K562 (cell line): Measurements from ENCODE around the gene CHD5. TPM values are rescaled to one million over a fixed set of nuclear protein-coding genes. Genes with fewer than 3 reads are reported as not detected.

Experiments used
- ATAC-seq: fragments of 200-7000 bp; cut with Tn5 transposase; 3 replicates; pipeline ENCODE4 v1.9.1; 2020; ENCODE audit warnings: moderate library complexity
- BruUV-seq: library from RNA; stranded (reverse); fragments of 400-500 nt; replicated peaks from 2 replicates; lab custom pipeline; 2021; lab: Mats Ljungman, UMichigan
- CTCF ChIA-PET: fragments of 300-600 bp; formaldehyde crosslinking; extraction: SDS; loops from one replicate; lab custom pipeline; 2021; ENCODE audit warnings: low intra/inter-chr PET ratio; lab: Yijun Ruan, JAX
- POLR2A ChIA-PET: fragments of 300-600, 350-650 bp; sonication (Branson Sonifier 250); formaldehyde crosslinking; extraction: SDS; loops from one replicate; lab custom pipeline; 2021; ENCODE audit warnings: antibody characterized with exemption, inconsistent platforms; lab: Yijun Ruan, JAX
- DNase-seq, 4 experiments: peaks; one replicate each; pipeline versions ENCODE4 v3.0.0 to v3.0.0-alpha.2; 2011 to 2018; ENCODE audit warnings: low spot score in 3 of 4, mixed read lengths in 3 of 4; ENCODE audit errors: extremely low read depth in 1 of 4
- FAIRE-seq: peaks from 2 replicates; lab custom pipeline; 2011; peaks lifted over from hg19 to GRCh38; lab: Jason Lieb, UNC
- H2AFZ ChIP-seq: 2 replicates; pipeline ENCODE4 v1.6.0; 2011; ENCODE audit warnings: low read depth, low read length, control low read depth, inconsistent platforms
- H3K27ac ChIP-seq: fragments of 200-600 bp; 3 replicates; pipeline ENCODE4 v1.8.0; 2011; ENCODE audit warnings: low read depth, mild to moderate bottlenecking, control low read depth, inconsistent platforms, low read length, moderate library complexity, mixed read lengths; ENCODE audit errors: extremely low read depth
- H3K27me3 ChIP-seq, 2 experiments: fragments of 300-600 bp in 1 of 2; 2 replicates in 1 of 2; 3 replicates in 1 of 2; pipeline versions ENCODE4 v1.6.0 to v1.8.0; 2011; ENCODE audit warnings: inconsistent platforms in 2 of 2, low read length in 2 of 2, mild to moderate bottlenecking in 1 of 2, mixed read lengths in 1 of 2, moderate library complexity in 1 of 2; ENCODE audit not compliant: control insufficient read depth in 2 of 2, insufficient read depth in 2 of 2
- H3K36me3 ChIP-seq: fragments of 300-600 bp; 3 replicates; pipeline ENCODE4 v1.8.0; 2011; ENCODE audit warnings: mild to moderate bottlenecking, low read length, inconsistent platforms; ENCODE audit not compliant: control insufficient read depth, insufficient read depth
- H3K4me1 ChIP-seq, 2 experiments: fragments of 200-600 bp in 1 of 2; replicated peaks in 1 of 2; 2 replicates in 1 of 2; 3 replicates in 1 of 2; pipeline versions ENCODE4 v1.5.1 to v1.8.0; 2011; ENCODE audit warnings: inconsistent platforms in 2 of 2, low read length in 2 of 2, mild to moderate bottlenecking in 1 of 2, mixed read lengths in 1 of 2, moderate library complexity in 1 of 2; ENCODE audit not compliant: control insufficient read depth in 2 of 2, insufficient read depth in 2 of 2
- H3K4me2 ChIP-seq: 2 replicates; pipeline ENCODE4 v1.6.1; 2011; ENCODE audit warnings: low read length, control low read depth, inconsistent platforms, mixed read lengths; ENCODE audit not compliant: insufficient read depth
- H3K4me3 ChIP-seq: fragments of 200-600 bp; sonication (generic), shearing (Covaris generic); 2 replicates; pipeline ENCODE4 v1.5.1; 2016; ENCODE audit warnings: control low read depth, inconsistent platforms
- H3K79me2 ChIP-seq: fragments of 200-600 bp; 3 replicates; pipeline ENCODE4 v1.8.0; 2011; ENCODE audit warnings: low read length, inconsistent platforms; ENCODE audit not compliant: control insufficient read depth, insufficient read depth
- H3K9ac ChIP-seq, 2 experiments: 2 replicates each; pipeline versions ENCODE4 v1.6.0 to v1.6.1; 2011; ENCODE audit warnings: low read depth in 2 of 2, low read length in 2 of 2, control low read depth in 1 of 2, inconsistent platforms in 1 of 2, mild to moderate bottlenecking in 1 of 2, mixed read lengths in 1 of 2; ENCODE audit not compliant: insufficient read depth in 1 of 2
- H3K9me1 ChIP-seq: one replicate; pipeline ENCODE4 v1.6.0; 2011; ENCODE audit warnings: inconsistent platforms, mild to moderate bottlenecking, low read length, moderate library complexity; ENCODE audit not compliant: control insufficient read depth, insufficient read depth
- H3K9me3 ChIP-seq: replicated peaks from 2 replicates; pipeline ENCODE4 v1.5.1; 2011; ENCODE audit warnings: low read depth, low read length, inconsistent platforms; ENCODE audit not compliant: control insufficient read depth, insufficient read depth
- H4K20me1 ChIP-seq: replicated peaks from 2 replicates; pipeline ENCODE4 v1.6.1; 2011; ENCODE audit warnings: low read length, inconsistent platforms, mixed read lengths; ENCODE audit not compliant: control insufficient read depth, insufficient read depth
- FOXJ3 ChIP-seq: sonication (generic); formaldehyde crosslinking; IDR thresholded peaks from 2 replicates; pipeline ENCODE4 v1.4.0; 2020; ENCODE audit warnings: mild to moderate bottlenecking, missing genetic modification reagents
- HNRNPK ChIP-seq: fragments of 200-400 bp; formaldehyde crosslinking; IDR thresholded peaks from one replicate; pipeline ENCODE4 v1.6.1; 2018; ENCODE audit warnings: mild to moderate bottlenecking, low read depth, low read length; ENCODE audit not compliant: poor library complexity, severe bottlenecking
- SRSF7 ChIP-seq: fragments of 200-400 bp; formaldehyde crosslinking; optimal IDR thresholded peaks from 2 replicates; pipeline ENCODE3; 2017; ENCODE audit warnings: mild to moderate bottlenecking, low read depth, low read length
- ZNF696 ChIP-seq: fragments of 250-450 bp; sonication (Bioruptor Pico); conservative IDR thresholded peaks from 2 replicates; pipeline ENCODE4 v1.4.0; 2020; ENCODE audit warnings: mild to moderate bottlenecking, moderate library complexity
- WGBS: fragments of 100-300 bp; shearing (Covaris generic); methylation state at CpG from one replicate; pipeline ENCODE4 v1.1.6; 2016; ENCODE audit warnings: low coverage, mixed read lengths; ENCODE audit not compliant: insufficient coverage; ENCODE audit errors: missing lambda C conversion rate; 5-methylcytosine and 5-hydroxymethylcytosine counted together
- in situ Hi-C: fragments of 300-500 bp; cut with MboI; formaldehyde crosslinking; loops from 4 replicates; pipeline ENCODE4 v1.15.0; 2018; ENCODE audit warnings: inconsistent platforms, mixed read lengths
- intact Hi-C: fragments of 100-400 bp; cut with micrococcal nuclease; formaldehyde crosslinking; loops from 2 replicates; pipeline ENCODE4 v1.14.2; 2022
- polyA plus RNA-seq, 8 experiments: library from polyadenylated mRNA; depleted of rRNA in 4 of 8; stranded (reverse) in 5 of 8; unstranded in 3 of 8; fragments of >200 nt; fragmentation: Nextera tagmentation in 2 of 8; fragmentation: Illumina TruSeq in 1 of 8; extraction: Ambion mirVana in 2 of 8; extraction: Trizol in 1 of 8; gene quantifications; 2 replicates each; pipeline versions ENCODE4 v1.2.1 to v1.2.3, GENCODE V29; 2011 to 2014; ENCODE audit warnings: inconsistent platforms in 1 of 8, missing spikeins in 1 of 8
- total RNA-seq, 7 experiments: library from RNA; depleted of rRNA in 6 of 7; stranded (reverse); fragments of >200 nt in 6 of 7; fragmentation: Illumina TruSeq in 2 of 7; extraction: Trizol in 2 of 7; gene quantifications; 2 replicates each; pipeline versions ENCODE4 v1.2.1 to v1.2.3, GENCODE V29; 2011 to 2021; ENCODE audit warnings: low replicate concordance in 1 of 7

CHD5 gene
- total and polyA plus RNA-seq, 9 of the 15 experiments (the other 6 are each of a cell fraction or from before 2014, with no cell fraction given), result 0.03 to 0.52 (median 0.11) TPM; not detected in 2

DNA sequence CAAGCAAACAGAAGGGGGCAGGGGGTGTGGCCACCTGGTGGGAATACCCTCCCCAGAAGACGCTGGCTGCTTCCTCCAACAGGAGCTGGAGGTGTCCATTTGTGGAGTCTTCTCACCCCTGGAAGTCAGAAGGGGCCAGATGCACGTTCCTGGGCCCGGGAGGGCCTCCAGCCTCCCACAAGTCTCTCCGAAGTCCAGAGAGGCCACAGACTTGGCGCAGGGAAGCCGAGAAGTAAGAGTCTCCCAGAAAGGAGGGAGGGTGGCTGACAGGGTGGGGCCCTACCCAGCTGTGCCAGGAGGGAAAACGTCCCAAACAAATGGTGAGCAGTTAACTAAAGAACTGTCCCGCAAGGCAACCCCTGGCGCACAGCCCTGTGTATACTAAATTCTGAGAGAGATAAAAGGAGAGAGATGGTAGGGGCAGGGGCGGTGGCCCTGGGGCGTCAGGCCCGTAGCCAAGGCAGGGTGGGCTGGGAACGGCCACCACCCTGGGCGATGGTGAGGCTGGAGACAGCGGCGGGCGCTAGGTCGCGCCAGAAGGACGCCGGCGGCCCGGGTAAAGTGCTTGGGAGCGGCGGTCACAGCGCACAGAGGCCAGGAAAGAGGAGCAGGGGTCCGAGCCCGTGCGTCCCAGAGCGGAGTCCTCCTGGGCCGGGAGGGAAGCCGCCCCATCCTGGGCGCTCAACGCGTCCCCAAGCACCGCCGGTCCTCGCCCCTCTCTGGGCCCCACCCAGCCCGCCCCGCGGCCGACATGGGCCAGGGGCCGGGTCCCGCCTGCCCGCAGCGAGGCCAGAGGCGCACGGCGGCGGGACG, 1.2 kb downstream of the CHD5 start:
- Histone ChIP-seq H3K79me2 (no peaks in the 10 kb centered on the region), H3K4me1 (peaks cover 3 to 14% of the 10 kb centered on the region in 2 experiments; a peak in 3 of 5 replicates), H4K20me1 (peaks cover 31% of the 10 kb centered on the region), H3K27me3 (peaks cover 0 to 9% of the 10 kb centered on the region in 2 experiments; a peak in 1 of 5 replicates), H3K9ac (peak overlapping the region in 1 of 2 experiments; percentile 10; a peak in 1 of 4 replicates), H2AFZ (no peak overlapping the region), H3K4me3 (no peak overlapping the region), H3K4me2 (no peak overlapping the region), H3K36me3 (no peaks in the 10 kb centered on the region), H3K9me3 (no peaks in the 10 kb centered on the region), H3K27ac (no peak overlapping the region), H3K9me1 (no peaks in the 10 kb centered on the region)
- POLR2A ChIA-PET, result interaction anchor here (0.7 kb wide), 2 partner anchors 9 to 18 kb away, joined by 3 to 4 read pairs; no protein-coding TSS in a partner anchor
- WGBS, result 73% methylated on average over 20 of the region's 51 CpGs
- in situ Hi-C loops, result no loop called here
- CTCF ChIA-PET, result no interaction called here
- no TSS peak for BruUV-seq
- ATAC-seq (no peak), DNase-seq (no peak), FAIRE-seq (no peak)
- TF ChIP-seq ZNF696 (CRISPR knock-in tag) (no peak), FOXJ3 (CRISPR knock-in tag) (no peak), HNRNPK (no peak), SRSF7 (no peak)
- intact Hi-C loops, result no loop called here
